Fibroblast of pulmonary artery (primary cell): ENCODE measurements around the gene IL17RB.

Experiments used
- DNase-seq: peaks from one replicate; pipeline ENCODE4 v3.0.0-alpha.2; 2010; ENCODE audit warnings: low read depth
- H3K4me3 ChIP-seq: replicated peaks from 2 replicates; pipeline ENCODE4 v1.5.1; 2011; ENCODE audit warnings: low read depth, mild to moderate bottlenecking, control low read depth, low read length, moderate library complexity
- CTCF ChIP-seq: IDR thresholded peaks from 2 replicates; pipeline ENCODE4 v1.5.1; 2011; ENCODE audit warnings: mild to moderate bottlenecking, control low read depth, low read length, inconsistent platforms; ENCODE audit errors: missing control alignments

Gene IL17RB

GRCh38 chr3:53823026-53823955 is 23.1 kb upstream of the IL17RB start:
- TF ChIP-seq CTCF: no peak
- no peak overlapping the region for H3K4me3 ChIP-seq
- DNase-seq: no peak

GRCh38 chr3:53823956-53824657 is 22.3 kb upstream of the IL17RB start:
- no peak for TF ChIP-seq CTCF
- no peak overlapping the region for H3K4me3 ChIP-seq
- no peak for DNase-seq

GRCh38 chr3:53824795-53825194 is 21.6 kb upstream of the IL17RB start:
- no peak for TF ChIP-seq CTCF
- no peak for DNase-seq
- H3K4me3 ChIP-seq: no peak overlapping the region

GRCh38 chr3:53826048-53826447 is 20.3 kb upstream of the IL17RB start:
- DNase-seq: no peak
- TF ChIP-seq CTCF: no peak
- no peak overlapping the region for H3K4me3 ChIP-seq

GRCh38 chr3:53828581-53828980 is 17.8 kb upstream of the IL17RB start:
- no peak overlapping the region for H3K4me3 ChIP-seq
- DNase-seq: no peak
- TF ChIP-seq CTCF: no peak

- no peak for DNase-seq
- no peak for TF ChIP-seq CTCF
- no peak overlapping the region for H3K4me3 ChIP-seq
Measured at GRCh38 chr3:53829605-53830004, 16.8 kb upstream of the IL17RB start.

GRCh38 chr3:53830944-53831343 is 15.4 kb upstream of the IL17RB start:
- DNase-seq: no peak
- no peak for TF ChIP-seq CTCF
- no peak overlapping the region for H3K4me3 ChIP-seq
